Endothelial cell (in vitro differentiated cells): Measurements from ENCODE around the gene LPP. TPM values are rescaled to one million over a fixed set of nuclear protein-coding genes. Genes with fewer than 3 reads are reported as not detected.

Experiments
- DNase-seq: peaks from one replicate; pipeline ENCODE4 v3.0.0; 2021; ENCODE audit warnings: low spot score
- H3K27ac Mint-ChIP-seq: one replicate; pipeline ENCODE4 v1.8.0; 2021; ENCODE audit warnings: mixed read lengths, inconsistent platforms; ENCODE audit not compliant: unreplicated experiment
- H3K27me3 Mint-ChIP-seq: one replicate; pipeline ENCODE4 v1.8.0; 2021; ENCODE audit warnings: mild to moderate bottlenecking, moderate library complexity, mixed read lengths, inconsistent platforms; ENCODE audit not compliant: unreplicated experiment
- H3K36me3 Mint-ChIP-seq: one replicate; pipeline ENCODE4 v1.8.0; 2021; ENCODE audit warnings: mild to moderate bottlenecking, low read depth, mixed read lengths, inconsistent platforms; ENCODE audit not compliant: unreplicated experiment
- H3K4me1 Mint-ChIP-seq: one replicate; pipeline ENCODE4 v1.8.0; 2021; ENCODE audit warnings: mild to moderate bottlenecking, mixed read lengths, inconsistent platforms; ENCODE audit not compliant: unreplicated experiment
- H3K4me3 Mint-ChIP-seq: one replicate; pipeline ENCODE4 v1.8.0; 2021; ENCODE audit warnings: mild to moderate bottlenecking, mixed read lengths, inconsistent platforms; ENCODE audit not compliant: unreplicated experiment
- H3K9me3 Mint-ChIP-seq: one replicate; pipeline ENCODE4 v1.8.0; 2021; ENCODE audit warnings: mixed read lengths, inconsistent platforms; ENCODE audit not compliant: unreplicated experiment
- total RNA-seq: library from RNA; stranded (reverse); fragmentation: NEBNext Ultra II Directional; extraction: Animal tissue kit (Norgen Biotek cat#: 25700); gene quantifications from one replicate; pipeline ENCODE4 v1.2.1, GENCODE V29; 2021; ENCODE audit not compliant: unreplicated experiment
- TF ChIP-seq, protein P1 (sequence below): fragments of 200-600 bp; sonication (generic); IDR thresholded peaks from one replicate; pipeline ENCODE4 v1.5.0; 2021; ENCODE audit warnings: antibody characterized with exemption; ENCODE audit not compliant: unreplicated experiment

LPP gene
- total RNA-seq, 1 donor from 2014 or later = 181 TPM

DNA sequence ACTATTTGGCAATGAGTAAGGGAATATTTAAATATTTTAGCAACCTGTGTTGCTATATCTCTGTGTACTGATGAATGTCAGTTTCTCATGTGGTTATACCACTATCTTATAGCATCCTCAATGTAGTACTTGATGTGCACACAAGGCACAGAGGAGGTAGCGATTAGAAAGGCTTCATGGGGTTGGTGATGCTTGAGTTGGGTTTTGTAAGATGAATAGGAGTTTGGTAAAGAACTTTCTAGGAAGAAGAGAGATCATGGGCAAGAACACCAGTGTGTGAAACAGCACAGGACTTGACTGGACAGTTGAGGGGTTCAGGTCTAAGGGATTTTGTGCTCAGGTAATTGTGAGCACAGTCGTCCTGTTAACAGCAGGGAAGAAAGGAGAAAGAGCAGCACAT lies 38.1 kb downstream of the LPP start:
- peaks cover 19% of the 10 kb centered on the region for H3K4me1 Mint-ChIP-seq
- H3K27ac Mint-ChIP-seq = no peak overlapping the region
- DNase-seq = no peak
- H3K9me3 Mint-ChIP-seq = no peaks in the 10 kb centered on the region
- H3K4me3 Mint-ChIP-seq = no peak overlapping the region
- TF ChIP-seq, protein P1, sequence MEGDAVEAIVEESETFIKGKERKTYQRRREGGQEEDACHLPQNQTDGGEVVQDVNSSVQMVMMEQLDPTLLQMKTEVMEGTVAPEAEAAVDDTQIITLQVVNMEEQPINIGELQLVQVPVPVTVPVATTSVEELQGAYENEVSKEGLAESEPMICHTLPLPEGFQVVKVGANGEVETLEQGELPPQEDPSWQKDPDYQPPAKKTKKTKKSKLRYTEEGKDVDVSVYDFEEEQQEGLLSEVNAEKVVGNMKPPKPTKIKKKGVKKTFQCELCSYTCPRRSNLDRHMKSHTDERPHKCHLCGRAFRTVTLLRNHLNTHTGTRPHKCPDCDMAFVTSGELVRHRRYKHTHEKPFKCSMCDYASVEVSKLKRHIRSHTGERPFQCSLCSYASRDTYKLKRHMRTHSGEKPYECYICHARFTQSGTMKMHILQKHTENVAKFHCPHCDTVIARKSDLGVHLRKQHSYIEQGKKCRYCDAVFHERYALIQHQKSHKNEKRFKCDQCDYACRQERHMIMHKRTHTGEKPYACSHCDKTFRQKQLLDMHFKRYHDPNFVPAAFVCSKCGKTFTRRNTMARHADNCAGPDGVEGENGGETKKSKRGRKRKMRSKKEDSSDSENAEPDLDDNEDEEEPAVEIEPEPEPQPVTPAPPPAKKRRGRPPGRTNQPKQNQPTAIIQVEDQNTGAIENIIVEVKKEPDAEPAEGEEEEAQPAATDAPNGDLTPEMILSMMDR = no peak
- H3K36me3 Mint-ChIP-seq = peaks cover 12% of the 10 kb centered on the region
- no peaks in the 10 kb centered on the region for H3K27me3 Mint-ChIP-seq

GRCh38 chr3:188194332-188194731 lies 40.4 kb downstream of the LPP start:
- Mint-ChIP-seq H3K4me1 (peaks cover 16% of the 10 kb centered on the region), H3K4me3 (no peak overlapping the region), H3K27me3 (peaks cover 3% of the 10 kb centered on the region), H3K36me3 (peaks cover 19% of the 10 kb centered on the region), H3K9me3 (no peaks in the 10 kb centered on the region), H3K27ac (no peak overlapping the region)
- no peak for DNase-seq
- TF ChIP-seq, protein P1 = no peak

DNA sequence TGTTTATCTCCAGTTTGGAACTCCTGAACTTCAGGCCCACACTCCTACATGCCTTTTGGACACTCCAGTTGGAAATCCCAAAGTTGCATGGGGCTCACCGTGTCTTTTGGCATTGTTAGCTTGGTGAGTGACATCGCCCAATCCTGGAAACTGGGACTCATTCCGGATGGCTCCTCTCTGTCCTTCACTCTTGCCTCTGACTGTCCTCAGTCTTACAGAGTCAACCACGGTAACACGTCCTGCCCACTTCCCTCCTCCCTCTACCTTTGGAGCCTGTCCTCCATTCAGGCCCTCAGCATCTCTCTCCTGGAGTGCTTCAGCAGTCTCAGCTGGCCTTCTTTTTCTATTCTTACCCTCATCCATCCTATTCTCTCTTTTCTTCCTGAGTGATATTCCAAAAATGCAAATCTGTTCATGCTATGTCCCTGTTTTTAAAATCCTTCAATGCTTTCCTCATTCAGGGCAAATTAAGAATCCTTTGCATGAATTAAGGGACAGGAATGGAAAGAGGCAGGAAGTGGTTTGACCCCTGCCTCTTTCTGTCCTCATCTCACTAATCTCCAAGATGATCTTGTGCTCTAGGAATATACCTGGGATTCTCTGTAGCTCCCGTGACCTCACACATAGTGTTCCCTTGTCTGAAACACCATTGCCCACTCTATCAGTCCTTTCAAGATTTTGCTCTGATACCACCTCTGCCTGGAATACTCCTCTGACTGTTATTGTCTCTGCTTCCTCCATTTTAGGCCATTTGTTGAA lies 42.5 kb downstream of the LPP start:
- peaks cover 17% of the 10 kb centered on the region for H3K4me1 Mint-ChIP-seq
- H3K27ac Mint-ChIP-seq = peak overlapping the region; percentile 20
- peaks cover 3% of the 10 kb centered on the region for H3K27me3 Mint-ChIP-seq
- TF ChIP-seq, protein P1 = no peak
- peaks cover 16% of the 10 kb centered on the region for H3K36me3 Mint-ChIP-seq
- peak overlapping the region; percentile 17 for H3K4me3 Mint-ChIP-seq
- DNase-seq = no peak
- H3K9me3 Mint-ChIP-seq = no peaks in the 10 kb centered on the region

- no peak overlapping the region for H3K27ac Mint-ChIP-seq
- H3K9me3 Mint-ChIP-seq = no peaks in the 10 kb centered on the region
- TF ChIP-seq, protein P1 = no peak
- no peak for DNase-seq
- no peak overlapping the region for H3K4me3 Mint-ChIP-seq
- H3K4me1 Mint-ChIP-seq = peaks cover 17% of the 10 kb centered on the region
- H3K27me3 Mint-ChIP-seq = peaks cover 4% of the 10 kb centered on the region
- peaks cover 16% of the 10 kb centered on the region for H3K36me3 Mint-ChIP-seq
These were observed 43.5 kb downstream of the LPP start for GRCh38 chr3:188197388-188197847.

DNA sequence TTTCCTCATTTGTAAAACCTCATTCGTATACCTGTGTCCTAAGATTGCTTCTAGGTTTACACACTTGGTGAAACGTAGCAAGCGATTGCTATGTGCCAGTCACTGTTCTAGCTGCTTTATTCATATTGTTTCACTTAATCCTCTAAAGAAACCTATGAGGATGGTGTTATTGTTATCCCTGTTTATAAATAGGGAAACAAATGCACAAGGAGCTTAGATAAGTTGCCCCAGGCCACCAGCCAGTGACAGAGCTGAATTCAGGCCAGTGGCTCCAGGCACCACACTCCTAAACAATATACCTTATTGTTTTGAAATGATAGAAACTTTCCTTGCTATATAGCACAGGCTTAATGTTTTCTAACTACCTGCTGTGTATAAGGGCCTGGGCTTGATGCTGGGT lies 44.0 kb downstream of the LPP start:
- peaks cover 16% of the 10 kb centered on the region for H3K36me3 Mint-ChIP-seq
- H3K4me1 Mint-ChIP-seq = peaks cover 21% of the 10 kb centered on the region
- no peak overlapping the region for H3K27ac Mint-ChIP-seq
- peaks cover 4% of the 10 kb centered on the region for H3K27me3 Mint-ChIP-seq
- no peak for DNase-seq
- no peaks in the 10 kb centered on the region for H3K9me3 Mint-ChIP-seq
- TF ChIP-seq, protein P1 = no peak
- H3K4me3 Mint-ChIP-seq = no peak overlapping the region
